Measurements from ENCODE around the gene FGG. TPM values are rescaled to one million over a fixed set of nuclear protein-coding genes. Genes with fewer than 3 reads are reported as not detected.
"Not testable (repeated sequence)": the region's sequence is repeated elsewhere in the genome, so short reads cannot be mapped to it uniquely, and the experiment has no call there.

FGG gene
- total RNA-seq, 1 experiment from 2014 or later, result not detected

DNA sequence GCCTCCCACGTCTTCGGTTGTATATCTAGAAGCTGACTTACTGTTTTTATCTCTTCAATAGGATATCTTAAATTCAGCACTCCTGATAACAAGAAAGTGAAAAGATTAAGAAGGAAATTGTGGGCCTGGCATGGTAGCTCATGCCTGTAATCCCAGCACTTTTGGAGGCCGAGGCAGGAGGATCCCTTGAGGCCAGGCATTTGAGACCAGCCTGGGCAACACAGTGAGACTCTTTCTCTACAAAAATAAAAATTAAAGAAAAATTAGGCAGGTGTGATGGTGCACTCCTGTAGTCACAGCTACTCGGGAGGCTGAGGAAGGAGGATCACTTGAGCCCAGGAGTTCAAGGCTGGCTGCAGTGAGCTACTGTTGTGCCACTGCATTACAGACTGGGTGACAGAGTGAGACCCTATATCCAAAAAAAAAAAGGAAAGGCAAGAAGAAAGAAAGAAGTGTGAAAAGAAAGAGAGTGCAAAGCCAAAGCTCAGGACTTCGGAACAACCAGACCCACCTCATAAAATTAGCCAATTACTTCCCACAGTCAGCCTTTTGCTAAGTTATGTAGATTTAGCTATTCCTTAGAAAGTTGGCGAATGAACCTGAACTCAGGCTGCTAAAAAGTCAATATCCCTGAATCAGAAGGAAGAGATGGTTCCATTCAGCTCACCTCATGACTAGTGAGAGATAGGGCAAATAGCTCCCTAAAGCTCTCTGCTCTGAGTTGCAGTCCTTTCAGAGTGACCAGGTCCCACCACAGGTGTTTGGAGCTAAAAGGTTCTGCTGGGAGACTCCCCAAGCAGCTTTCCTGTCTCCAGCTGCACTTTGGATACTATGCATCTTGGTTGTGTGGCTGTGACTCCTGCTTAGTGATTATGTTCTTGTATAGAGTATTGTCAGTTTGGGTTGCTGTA, 9.2 kb downstream of the FGG start:
- DNase-seq, result no peak
- H3K4me3 ChIP-seq (ENCODE audit: insufficient read depth, low read depth, low read length), result no peak overlapping the region
- no peaks in the 10 kb centered on the region for H3K36me3 ChIP-seq (replicated peaks; ENCODE audit: control insufficient read depth, insufficient read depth, low read length)
- no peaks in the 10 kb centered on the region for H3K27me3 ChIP-seq (ENCODE audit: control insufficient read depth, insufficient read depth, low read length)

DNA sequence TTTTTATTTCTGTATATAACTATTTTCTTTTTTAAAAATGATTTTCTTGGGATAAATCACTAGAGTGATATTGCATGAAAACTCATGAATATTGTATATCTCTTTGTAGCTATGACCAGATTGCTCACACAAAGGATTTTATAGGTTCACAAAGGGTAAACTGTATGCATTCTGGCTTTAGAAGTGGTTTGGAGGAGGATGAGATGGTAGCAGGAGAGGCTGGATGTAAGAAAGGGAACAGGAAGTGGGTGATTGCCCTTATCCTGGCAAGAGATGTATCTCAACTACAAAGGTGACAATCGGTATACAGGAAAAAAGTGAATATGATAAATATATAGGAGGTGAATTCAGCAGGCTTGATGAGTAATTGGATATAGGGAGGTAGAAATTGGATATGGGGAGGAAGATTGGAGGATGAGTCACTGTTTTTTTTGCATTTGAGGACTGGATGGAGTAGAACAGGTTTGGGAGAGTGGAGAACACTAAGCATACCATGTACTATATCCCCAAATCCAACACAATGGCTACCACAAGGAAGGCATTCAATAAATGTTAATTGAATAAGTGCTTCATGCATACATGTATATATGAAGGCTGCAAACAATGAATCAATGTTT, 9.9 kb downstream of the FGG start:
- Histone ChIP-seq H3K36me3 (replicated peaks; ENCODE audit: control insufficient read depth, insufficient read depth, low read length) (no peaks in the 10 kb centered on the region), H3K27me3 (ENCODE audit: control insufficient read depth, insufficient read depth, low read length) (no peaks in the 10 kb centered on the region), H3K4me3 (ENCODE audit: insufficient read depth, low read depth, low read length) (no peak overlapping the region)
- no peak for DNase-seq

DNA sequence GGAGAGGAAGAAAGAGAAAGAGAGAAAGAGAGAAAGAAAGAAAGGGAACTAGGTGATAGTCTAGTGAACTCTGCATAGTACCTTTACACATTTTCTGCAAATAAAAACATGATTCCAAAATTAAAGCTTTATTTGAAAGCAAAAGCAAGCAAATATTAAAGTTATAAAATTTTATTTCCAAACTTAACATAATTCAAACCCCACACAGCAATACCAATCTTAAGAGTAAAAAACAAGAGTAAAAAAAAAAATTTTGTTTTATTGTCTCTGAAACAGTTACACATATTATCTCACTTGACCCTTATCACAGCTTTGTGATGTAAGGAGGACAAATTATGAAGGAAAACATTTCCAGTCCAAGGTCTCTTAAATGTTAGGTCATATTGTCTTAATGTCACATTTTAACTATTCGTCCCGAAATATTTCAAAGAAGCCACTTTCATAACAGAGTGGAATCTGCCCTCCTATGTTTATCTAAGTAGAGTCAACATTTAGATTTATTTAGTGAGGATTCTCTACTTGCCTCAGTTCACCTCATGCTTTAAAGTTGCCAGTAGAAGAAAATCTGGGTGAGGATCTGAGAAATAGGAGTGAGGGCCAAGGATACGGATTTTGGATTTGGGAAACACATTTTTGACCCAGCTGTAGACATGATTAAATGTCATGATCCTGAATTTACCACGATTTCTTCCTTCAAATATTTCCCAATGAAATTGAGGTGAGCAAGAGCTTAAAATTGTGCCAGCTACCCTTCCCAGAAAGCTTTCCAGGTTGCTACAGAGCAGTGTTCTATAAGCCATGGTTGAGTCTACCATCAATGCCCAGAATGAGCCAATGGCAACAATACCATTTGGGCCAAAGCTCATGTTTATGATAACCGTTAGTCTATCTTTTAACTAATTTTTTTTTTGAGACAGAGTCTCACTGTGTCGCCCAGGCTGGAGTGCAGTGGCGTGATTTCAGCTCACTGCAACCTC, 14.4 kb downstream of the FGG start:
- no peak for DNase-seq

DNA sequence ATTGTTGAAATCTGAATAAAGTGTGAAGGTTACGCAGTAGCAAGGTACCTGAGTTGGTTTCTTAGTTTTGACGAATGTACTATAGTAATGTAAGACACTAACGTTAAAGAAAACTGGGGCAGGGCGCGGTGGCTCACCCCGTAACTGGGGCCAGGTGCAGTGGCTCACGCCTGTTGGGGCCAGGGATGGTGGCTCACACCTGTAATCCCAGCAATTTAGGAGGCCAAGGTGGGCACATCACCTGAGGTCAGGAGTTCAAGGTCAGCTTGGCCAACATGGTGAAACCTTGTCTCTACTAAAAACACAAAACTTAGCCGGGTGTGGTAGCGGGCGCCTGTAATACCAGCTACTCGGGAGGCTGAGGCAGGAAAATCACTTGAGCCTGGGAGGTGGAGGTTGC, 15.2 kb downstream of the FGG start:
- DNase-seq; H3K36me3 ChIP-seq (replicated peaks; ENCODE audit: control insufficient read depth, insufficient read depth, low read length); H3K4me3 ChIP-seq (ENCODE audit: insufficient read depth, low read depth, low read length); H3K27me3 ChIP-seq (ENCODE audit: control insufficient read depth, insufficient read depth, low read length): not testable (repeated sequence)

More for the DNA sequence above, 14.4 kb downstream of the FGG start:
- Histone ChIP-seq H3K4me3 (ENCODE audit: insufficient read depth, low read depth, low read length) (no peak overlapping the region), H3K27me3 (ENCODE audit: control insufficient read depth, insufficient read depth, low read length) (no peaks in the 10 kb centered on the region), H3K36me3 (replicated peaks; ENCODE audit: control insufficient read depth, insufficient read depth, low read length) (no peaks in the 10 kb centered on the region)

DNA sequence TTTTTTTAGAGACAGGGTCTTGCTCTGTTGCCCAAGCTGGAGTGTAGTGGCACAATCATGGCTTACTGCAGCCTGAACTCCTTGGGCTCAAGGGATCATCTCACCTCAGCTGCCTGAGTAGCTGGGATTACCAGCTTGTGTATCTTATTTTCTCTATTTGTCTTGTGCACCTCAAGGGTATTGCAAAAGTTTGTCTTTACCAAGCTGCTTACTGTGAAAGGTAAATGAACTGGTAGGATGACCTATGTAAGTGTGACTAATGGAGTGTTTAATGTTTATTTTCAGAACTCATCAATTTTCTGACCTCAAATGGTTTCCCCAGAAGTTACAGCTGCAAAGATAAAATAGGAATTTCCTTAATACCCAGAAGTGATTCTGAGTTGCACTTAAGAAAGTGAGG, 16.6 kb downstream of the FGG start:
- no peak for DNase-seq
- no peak overlapping the region for H3K4me3 ChIP-seq (ENCODE audit: insufficient read depth, low read depth, low read length)
- no peaks in the 10 kb centered on the region for H3K36me3 ChIP-seq (replicated peaks; ENCODE audit: control insufficient read depth, insufficient read depth, low read length)
- no peaks in the 10 kb centered on the region for H3K27me3 ChIP-seq (ENCODE audit: control insufficient read depth, insufficient read depth, low read length)

DNA sequence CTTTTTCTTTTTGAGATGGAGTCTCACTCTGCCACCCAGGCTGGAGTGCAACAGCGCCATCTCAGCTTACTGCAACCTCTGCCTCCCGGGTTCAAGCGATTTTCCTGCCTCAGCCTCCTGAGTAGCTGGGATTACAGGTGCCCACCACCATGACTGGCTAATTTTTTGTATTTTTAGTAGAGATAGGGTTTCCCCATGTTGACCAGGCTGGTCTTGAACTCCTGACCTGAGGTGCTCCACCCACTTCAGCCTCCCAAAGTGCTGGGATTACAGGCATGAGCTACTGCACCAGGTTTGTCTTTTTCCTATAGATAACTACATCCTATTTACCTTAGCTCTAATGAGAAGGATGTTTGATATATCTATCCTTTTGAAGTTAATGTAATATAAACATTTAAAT, 18.1 kb downstream of the FGG start:
- H3K27me3 ChIP-seq (ENCODE audit: control insufficient read depth, insufficient read depth, low read length); H3K4me3 ChIP-seq (ENCODE audit: insufficient read depth, low read depth, low read length); H3K36me3 ChIP-seq (replicated peaks; ENCODE audit: control insufficient read depth, insufficient read depth, low read length); DNase-seq: not testable (repeated sequence)

DNA sequence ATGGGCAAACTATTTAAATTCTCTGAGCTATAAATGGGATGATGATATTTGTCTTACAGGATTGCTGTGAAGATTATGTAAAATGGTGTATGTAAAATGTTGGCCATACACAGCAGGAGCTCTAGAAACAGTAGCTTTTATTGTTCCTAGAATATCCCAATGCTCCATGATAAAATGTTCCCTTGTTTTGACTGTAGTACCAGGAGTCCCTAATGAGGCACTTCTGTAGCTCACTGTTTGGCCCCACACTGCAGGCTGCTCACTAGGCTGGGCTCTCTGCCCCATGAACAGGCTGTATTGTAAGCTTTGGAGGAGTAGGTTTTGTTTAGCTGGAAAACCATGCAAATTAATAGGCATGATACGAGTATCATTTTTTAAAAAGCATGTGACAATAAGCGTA, 18.6 kb downstream of the FGG start:
- H3K27me3 ChIP-seq (ENCODE audit: control insufficient read depth, insufficient read depth, low read length), result no peaks in the 10 kb centered on the region
- H3K36me3 ChIP-seq (replicated peaks; ENCODE audit: control insufficient read depth, insufficient read depth, low read length), result no peaks in the 10 kb centered on the region
- no peak overlapping the region for H3K4me3 ChIP-seq (ENCODE audit: insufficient read depth, low read depth, low read length)
- no peak for DNase-seq

DNA sequence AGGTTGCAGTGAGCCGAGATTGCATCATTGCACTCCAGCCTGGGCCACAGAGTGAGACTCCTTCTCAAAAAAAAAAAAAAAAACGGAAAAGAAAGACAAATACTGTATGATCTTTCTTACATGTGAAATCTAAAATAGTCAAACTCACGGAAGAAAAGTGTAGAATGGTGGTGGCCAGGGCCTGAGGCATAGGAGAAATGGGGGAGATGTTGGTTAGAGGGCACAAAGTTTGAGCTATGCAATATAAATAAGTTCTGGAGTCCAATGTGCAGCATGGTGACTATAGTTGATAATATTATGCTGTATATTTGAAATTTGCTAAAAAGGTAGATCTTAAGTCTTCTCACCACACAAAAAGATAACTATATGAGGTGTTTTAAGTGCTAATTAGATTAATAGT, 20.6 kb downstream of the FGG start:
- no peak for DNase-seq
- Histone ChIP-seq H3K4me3 (ENCODE audit: insufficient read depth, low read depth, low read length) (no peak overlapping the region), H3K36me3 (replicated peaks; ENCODE audit: control insufficient read depth, insufficient read depth, low read length) (no peaks in the 10 kb centered on the region), H3K27me3 (ENCODE audit: control insufficient read depth, insufficient read depth, low read length) (no peaks in the 10 kb centered on the region)

DNA sequence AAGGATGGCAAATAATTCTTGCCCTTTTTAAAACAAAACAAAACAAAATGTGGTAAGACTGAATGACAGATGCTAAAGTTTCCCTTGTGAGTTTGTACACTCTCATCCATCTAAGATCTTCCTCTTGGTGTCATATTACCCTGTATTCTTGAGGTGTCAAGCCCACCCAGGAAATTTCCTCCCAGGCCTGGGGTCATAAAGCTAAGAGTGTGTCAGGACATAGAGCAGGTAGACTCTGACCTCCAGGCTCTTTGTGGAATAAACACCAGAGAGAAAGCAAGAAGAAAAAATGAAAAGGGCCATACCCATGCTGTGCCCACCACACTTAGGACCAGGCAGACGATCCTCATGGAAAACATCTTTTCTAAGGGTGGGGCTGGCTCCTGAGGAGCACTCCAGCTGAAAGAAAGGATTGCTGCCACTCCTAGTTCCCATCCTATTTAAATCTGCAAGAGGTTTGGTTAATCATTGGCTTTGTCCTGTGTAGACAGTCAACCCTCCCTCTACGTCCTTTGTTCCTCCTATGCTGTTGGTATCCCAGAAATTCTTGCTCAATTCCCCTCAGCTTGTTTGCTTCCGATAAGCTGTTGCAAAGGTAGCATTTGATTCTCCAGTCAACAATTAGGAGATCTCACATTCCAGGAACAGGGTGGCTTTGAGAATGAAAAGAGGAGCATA, 22.0 kb downstream of the FGG start, which contains the start of gene FGA:
TSS of gene FGA (minus strand) at position 414 of the 678 bp plus-strand sequence. CDS start at position 359, 55 bp downstream.
- peak; percentile 1 for DNase-seq
- no peaks in the 10 kb centered on the region for H3K27me3 ChIP-seq (ENCODE audit: control insufficient read depth, insufficient read depth, low read length)
- H3K4me3 ChIP-seq (ENCODE audit: insufficient read depth, low read depth, low read length), result no peak within 1 kb of the TSS
- no peaks in the 10 kb centered on the region for H3K36me3 ChIP-seq (replicated peaks; ENCODE audit: control insufficient read depth, insufficient read depth, low read length)

DNA sequence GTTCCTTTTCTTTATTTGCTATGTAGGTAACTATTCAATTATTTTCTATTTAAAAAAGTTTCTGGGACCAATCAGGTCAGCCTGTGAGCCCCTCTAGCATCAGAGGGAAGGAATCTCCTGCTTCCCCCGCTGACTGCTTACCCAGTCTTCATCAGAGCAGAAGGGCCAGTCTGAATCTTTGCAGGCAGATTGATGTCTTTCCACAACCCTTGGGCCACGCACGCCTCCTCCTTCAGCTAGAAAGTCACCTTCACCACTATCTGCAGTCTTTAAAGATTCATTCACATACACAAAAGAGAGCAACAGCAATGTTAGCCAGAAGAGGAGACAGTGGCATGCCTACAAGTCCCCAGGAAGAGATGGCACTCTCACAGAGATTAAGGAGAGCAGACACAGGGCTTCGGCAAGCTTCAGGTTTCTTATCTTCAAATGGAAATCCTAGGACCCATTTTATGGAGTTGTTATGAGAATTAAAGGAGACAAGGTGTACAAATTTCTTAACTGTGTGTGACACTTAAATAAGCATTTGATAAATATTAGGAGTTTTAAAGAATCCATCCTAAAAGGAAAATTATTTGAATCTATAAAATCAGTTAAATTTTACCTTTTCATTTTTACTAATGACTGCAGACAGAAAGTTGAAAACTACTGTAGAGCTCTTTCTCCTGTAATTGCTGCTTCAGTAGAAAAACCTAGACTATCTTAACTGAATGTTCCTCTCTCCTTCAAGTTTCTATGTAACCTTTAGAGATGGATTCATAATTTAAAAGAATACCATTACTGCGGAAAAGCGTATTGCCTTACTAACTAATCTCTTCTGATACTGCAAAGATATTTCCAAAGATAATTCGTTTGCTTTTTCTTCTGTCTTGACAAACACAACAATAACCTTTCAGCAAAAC, 22.9 kb downstream of the FGG start:
- DNase-seq, result no peak
- Histone ChIP-seq H3K4me3 (ENCODE audit: insufficient read depth, low read depth, low read length) (no peak overlapping the region), H3K36me3 (replicated peaks; ENCODE audit: control insufficient read depth, insufficient read depth, low read length) (no peaks in the 10 kb centered on the region), H3K27me3 (ENCODE audit: control insufficient read depth, insufficient read depth, low read length) (no peaks in the 10 kb centered on the region)

DNA sequence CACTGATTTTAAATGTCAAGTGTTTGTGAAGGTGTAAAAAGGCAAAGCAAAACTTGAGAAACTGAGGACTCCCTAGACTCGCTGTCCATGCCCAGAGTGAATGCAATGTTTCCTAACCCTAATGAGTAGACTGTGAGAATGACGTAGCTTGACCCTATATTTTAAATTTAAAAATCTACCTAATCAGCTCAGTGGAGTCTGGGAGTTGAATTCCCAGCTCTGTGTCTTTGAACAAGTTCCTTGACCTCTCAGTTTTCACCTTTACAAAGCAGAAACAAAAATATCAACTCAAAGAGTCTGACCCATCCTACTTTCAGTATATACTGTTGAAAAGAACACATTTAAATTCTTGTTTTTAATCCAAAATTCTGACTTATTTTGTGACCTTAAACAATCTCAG, 24.3 kb downstream of the FGG start:
- H3K4me3 ChIP-seq (ENCODE audit: insufficient read depth, low read depth, low read length), result no peak overlapping the region
- H3K36me3 ChIP-seq (replicated peaks; ENCODE audit: control insufficient read depth, insufficient read depth, low read length), result no peaks in the 10 kb centered on the region
- no peak for DNase-seq
- H3K27me3 ChIP-seq (ENCODE audit: control insufficient read depth, insufficient read depth, low read length), result no peaks in the 10 kb centered on the region

DNA sequence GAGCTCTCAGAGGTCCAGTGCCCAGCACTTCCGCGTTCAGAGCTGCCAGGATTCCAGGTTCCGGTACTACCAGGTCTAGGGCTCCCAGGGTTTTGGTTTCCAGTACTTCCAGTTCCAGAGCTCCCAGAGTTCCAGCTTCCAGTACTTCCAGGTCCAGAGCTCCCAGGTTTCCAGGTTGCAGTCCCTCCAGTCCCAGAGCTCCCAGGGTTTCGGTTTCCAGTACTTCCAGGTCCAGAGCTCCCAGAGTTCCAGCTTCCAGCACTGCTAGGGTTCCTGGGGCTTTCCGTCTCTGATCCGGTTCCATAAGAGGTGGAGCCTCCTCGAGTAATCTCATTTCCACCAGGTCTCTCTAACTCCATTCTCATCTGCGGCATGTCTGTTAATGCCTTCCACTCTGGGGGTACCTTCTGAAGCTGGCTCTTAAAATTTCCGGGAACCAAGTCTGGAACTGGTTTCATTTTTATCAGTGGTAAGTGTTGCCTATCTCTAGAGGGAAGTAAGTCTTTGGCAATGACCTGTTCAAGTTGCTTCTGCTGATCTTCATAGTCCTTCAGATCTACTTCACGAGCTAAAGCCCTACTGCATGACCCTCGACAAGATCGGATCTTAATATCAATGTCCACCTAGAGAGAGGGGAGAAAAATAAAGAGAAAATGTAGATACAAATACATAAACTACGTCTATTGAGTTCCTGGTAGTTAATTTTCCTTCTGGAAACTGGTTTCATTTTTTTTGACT, 26.0 kb downstream of the FGG start:
- DNase-seq, result no peak
- H3K36me3 ChIP-seq (replicated peaks; ENCODE audit: control insufficient read depth, insufficient read depth, low read length), result no peaks in the 10 kb centered on the region
- no peaks in the 10 kb centered on the region for H3K27me3 ChIP-seq (ENCODE audit: control insufficient read depth, insufficient read depth, low read length)
- no peak overlapping the region for H3K4me3 ChIP-seq (ENCODE audit: insufficient read depth, low read depth, low read length)
